Measurements from ENCODE around the gene SPATA7.

- no peak for TF ChIP-seq MAZ (CRISPR knock-in tag; conservative IDR thresholded peaks at IDR 0.05 in 1 of 2, IDR thresholded peaks at IDR 0.05 in 1 of 2)
- no peak for TF ChIP-seq ZNF384 (IDR thresholded peaks at IDR 0.05; ENCODE audit: low read depth, low read length)
- no peak for TF ChIP-seq ZC3H4 (CRISPR knock-in tag; IDR thresholded peaks at IDR 0.05; ENCODE audit: borderline replicate concordance)
- no peak for TF ChIP-seq JUND (IDR thresholded peaks at IDR 0.05; ENCODE audit: borderline replicate concordance, low read depth, low read length)
- no peak for TF ChIP-seq JUND (tag; IDR thresholded peaks at IDR 0.05; ENCODE audit: borderline replicate concordance, low read depth, low read length)
- TF ChIP-seq TCF7L2 (IDR thresholded peaks at IDR 0.05; ENCODE audit: low read depth, low read length): no peak
- TF ChIP-seq SNRNP70 (optimal IDR thresholded peaks at IDR 0.05; ENCODE audit: low read depth, low read length): no peak
- TF ChIP-seq E2F3 (CRISPR knock-in tag; IDR thresholded peaks at IDR 0.05): no peak
- TF ChIP-seq SPI1 (IDR thresholded peaks at IDR 0.05; ENCODE audit: borderline replicate concordance, low read depth, low read length): no peak
- TF ChIP-seq EP300 (IDR thresholded peaks at IDR 0.05; ENCODE audit: low read length): no peak
- TF ChIP-seq CTCF (IDR thresholded peaks at IDR 0.05 in 2 of 3, conservative IDR thresholded peaks at IDR 0.05 in 1 of 3; ENCODE audit: insufficient read depth in 2 of 3, low read depth in 1 of 3, low read length in 3 of 3): no peak
- no peak for TF ChIP-seq MAFK (IDR thresholded peaks at IDR 0.05; ENCODE audit: low read length)
- no peak for TF ChIP-seq E2F8 (IDR thresholded peaks at IDR 0.05; ENCODE audit: low read depth, partially characterized antibody)
Measured at GRCh38 chr14:88422047-88422446, 36.6 kb downstream of the SPATA7 start.
